ENCODE results near the gene EEIG1. TPM values are rescaled to one million over a fixed set of nuclear protein-coding genes. Genes with fewer than 3 reads are reported as not detected.
A peak's percentile ranks its signal among the peaks of the same experiment; 100 is the strongest.

Gene EEIG1
- total RNA-seq, 1 experiment from 2014 or later, result 52.3 TPM

- WGBS (ENCODE audit: extremely low coverage, insufficient read length, low lambda C conversion rate), result no CpG with 5 or more reads among the region's 18 CpGs
- no peak overlapping the region for H3K9ac ChIP-seq (ENCODE audit: extremely low read depth, insufficient read length, low read length)
- no peaks in the 10 kb centered on the region for H4K20me1 ChIP-seq (ENCODE audit: control insufficient read depth, insufficient read depth, insufficient read length)
- no peaks in the 10 kb centered on the region for H3K9me3 Mint-ChIP-seq
- H3K4ac ChIP-seq (ENCODE audit: low read depth, low read length), result no peak overlapping the region
- H3K4me1 Mint-ChIP-seq, result peaks cover 22 to 48% of the 10 kb centered on the region in 2 experiments
- H3K9me3 ChIP-seq (ENCODE audit: control insufficient read depth, low read depth, low read length), result no peaks in the 10 kb centered on the region
- H3K4me3 Mint-ChIP-seq, result no peak overlapping the region
- peaks cover 2% of the 10 kb centered on the region for H3K27me3 Mint-ChIP-seq (ENCODE audit: low read depth)
- no peak overlapping the region for H2AK5ac ChIP-seq (ENCODE audit: insufficient read length, low read length)
- peaks cover 7% of the 10 kb centered on the region for H3K79me1 ChIP-seq (ENCODE audit: insufficient read depth, low read depth, low read length, poor library complexity, severe bottlenecking)
- peaks cover 10 to 42% (median 36%) of the 10 kb centered on the region in 3 experiments; a peak in 6 of 7 replicates for H3K36me3 Mint-ChIP-seq (ENCODE audit: insufficient read depth in 1 of 3, low read depth in 3 of 3)
- H3T11ph ChIP-seq (ENCODE audit: low read length), result no peak overlapping the region
- H3K4me2 ChIP-seq (ENCODE audit: insufficient read depth, insufficient read length, low read length), result no peak overlapping the region
- no peak overlapping the region for H2BK5ac ChIP-seq (ENCODE audit: insufficient read length, low read length)
- no peak overlapping the region for H2BK15ac ChIP-seq (ENCODE audit: low read depth, low read length)
- peak overlapping the region in 2 of 3 experiments; percentile 63 to 77; a peak in 3 of 7 replicates for H3K27ac Mint-ChIP-seq
- H2BK20ac ChIP-seq (ENCODE audit: low read depth, low read length, poor library complexity, severe bottlenecking), result no peak overlapping the region
- H4K5ac ChIP-seq (ENCODE audit: insufficient read length, low read depth, low read length), result no peak overlapping the region
- DNase-seq, result no peak
- H2BK12ac ChIP-seq (ENCODE audit: insufficient read length, low read depth, low read length), result no peak overlapping the region
- H4K8ac ChIP-seq (replicated peaks; ENCODE audit: insufficient read length, low read depth, low read length), result no peak overlapping the region
- H3K18ac ChIP-seq (ENCODE audit: insufficient read length, low read depth, low read length), result no peak overlapping the region
- H3K27ac ChIP-seq (ENCODE audit: insufficient read length, low read depth, low read length), result no peak overlapping the region
- no peak overlapping the region for H2AFZ ChIP-seq (ENCODE audit: low read length)
- no peak overlapping the region for H3K14ac ChIP-seq (ENCODE audit: insufficient read depth, low read length)
- H4K91ac ChIP-seq (ENCODE audit: insufficient read length, low read depth, low read length), result no peak overlapping the region
- H3K79me2 ChIP-seq (ENCODE audit: insufficient read depth, low read length), result no peaks in the 10 kb centered on the region
- H3K56ac ChIP-seq (ENCODE audit: insufficient read length, low read depth, low read length), result no peak overlapping the region
- no peaks in the 10 kb centered on the region for H3K4me1 ChIP-seq (ENCODE audit: insufficient read depth, low read length)
- no peak overlapping the region for H2BK120ac ChIP-seq (ENCODE audit: low read depth, low read length, poor library complexity, severe bottlenecking)
- H3K27me3 ChIP-seq (ENCODE audit: insufficient read depth, low read length), result no peaks in the 10 kb centered on the region
- peaks cover 6% of the 10 kb centered on the region for H3K23me2 ChIP-seq (ENCODE audit: insufficient read length, low read depth, low read length, poor library complexity, severe bottlenecking)
- TF ChIP-seq CTCF (conservative IDR thresholded peaks at IDR 0.05), result no peak
- H3K23ac ChIP-seq (ENCODE audit: insufficient read length, low read depth, low read length), result no peak overlapping the region
Observed at GRCh38 chr9:127941062-127941960, 39.5 kb downstream of the EEIG1 start.

All from H9 (cell line).